OCI-LY1 (cell line): ENCODE measurements around the gene TTF2.

ENCODE experiments used
- EZH2 ChIP-seq: fragments of 200-600 bp; sonication (generic), shearing (Covaris generic); IDR thresholded peaks from 2 replicates; pipeline ENCODE4 v1.8.0; 2017; ENCODE audit warnings: borderline replicate concordance, mixed run types, mild to moderate bottlenecking, antibody characterized with exemption, low read length, moderate library complexity, mixed read lengths
- TF ChIP-seq, protein P1 (sequence below): fragments of 200-600 bp; sonication (generic), shearing (Covaris generic); IDR thresholded peaks from 2 replicates; pipeline ENCODE4 v1.5.1; 2017; ENCODE audit warnings: mild to moderate bottlenecking, antibody characterized with exemption, low read length, moderate library complexity, mixed read lengths

DNA sequence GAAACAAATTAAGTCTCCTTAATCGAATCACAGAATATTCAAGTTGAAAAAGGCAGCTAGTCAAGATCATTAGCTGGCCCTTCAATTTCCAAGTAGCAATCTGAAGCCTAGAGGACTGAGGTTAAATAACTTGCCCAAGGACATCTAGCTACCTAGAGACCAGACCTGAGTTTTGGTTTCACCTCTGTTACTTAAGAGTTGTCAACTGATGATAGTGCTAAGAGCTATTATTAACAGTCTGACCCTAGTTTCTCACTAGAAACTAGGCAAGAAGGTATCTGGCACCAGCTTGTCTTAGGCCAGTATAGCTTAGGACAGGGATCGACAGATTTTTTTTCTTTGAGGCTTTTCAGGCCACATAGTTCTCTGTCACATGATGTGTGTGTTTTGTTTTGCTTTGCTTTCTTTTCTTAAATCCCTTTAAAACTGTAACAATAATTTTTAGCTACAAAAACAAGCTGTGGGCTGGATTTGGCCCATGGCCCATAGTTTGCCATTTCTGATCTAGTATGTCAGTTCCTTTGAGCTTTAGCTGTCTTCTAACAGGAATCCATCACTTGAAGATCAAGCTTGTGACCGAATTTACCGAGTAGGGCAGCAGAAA is 38.3 kb downstream of the TTF2 start:
- TF ChIP-seq, protein P1, sequence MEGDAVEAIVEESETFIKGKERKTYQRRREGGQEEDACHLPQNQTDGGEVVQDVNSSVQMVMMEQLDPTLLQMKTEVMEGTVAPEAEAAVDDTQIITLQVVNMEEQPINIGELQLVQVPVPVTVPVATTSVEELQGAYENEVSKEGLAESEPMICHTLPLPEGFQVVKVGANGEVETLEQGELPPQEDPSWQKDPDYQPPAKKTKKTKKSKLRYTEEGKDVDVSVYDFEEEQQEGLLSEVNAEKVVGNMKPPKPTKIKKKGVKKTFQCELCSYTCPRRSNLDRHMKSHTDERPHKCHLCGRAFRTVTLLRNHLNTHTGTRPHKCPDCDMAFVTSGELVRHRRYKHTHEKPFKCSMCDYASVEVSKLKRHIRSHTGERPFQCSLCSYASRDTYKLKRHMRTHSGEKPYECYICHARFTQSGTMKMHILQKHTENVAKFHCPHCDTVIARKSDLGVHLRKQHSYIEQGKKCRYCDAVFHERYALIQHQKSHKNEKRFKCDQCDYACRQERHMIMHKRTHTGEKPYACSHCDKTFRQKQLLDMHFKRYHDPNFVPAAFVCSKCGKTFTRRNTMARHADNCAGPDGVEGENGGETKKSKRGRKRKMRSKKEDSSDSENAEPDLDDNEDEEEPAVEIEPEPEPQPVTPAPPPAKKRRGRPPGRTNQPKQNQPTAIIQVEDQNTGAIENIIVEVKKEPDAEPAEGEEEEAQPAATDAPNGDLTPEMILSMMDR = no peak
- TF ChIP-seq EZH2 = no peak
